CD14-positive monocyte (primary cell): ENCODE measurements around the gene RBM44. TPM values are rescaled to one million over a fixed set of nuclear protein-coding genes. Genes with fewer than 3 reads are reported as not detected.

Experiments used
- DNase-seq, 3 donors: peaks; one replicate each; pipeline ENCODE4 v3.0.0-alpha.2; 2011 to 2022
- H2AFZ ChIP-seq: 2 replicates; pipeline ENCODE4 v1.6.0; 2012; ENCODE audit warnings: mild to moderate bottlenecking, low read depth, low read length, inconsistent platforms; ENCODE audit not compliant: insufficient read depth, poor library complexity, severe bottlenecking
- H3K27ac ChIP-seq, 2 donors: 1 replicate in 1 of 2; 2 replicates in 1 of 2; pipeline ENCODE4 v1.5.1; 2012 to 2013; ENCODE audit warnings: low read length in 2 of 2, control low read depth in 1 of 2, inconsistent platforms in 1 of 2, low read depth in 1 of 2, mild to moderate bottlenecking in 1 of 2
- H3K27me3 ChIP-seq, 2 donors: one replicate each; pipeline versions ENCODE4 v1.6.0 to v1.6.1; 2011 to 2013; ENCODE audit warnings: low read length in 2 of 2; ENCODE audit not compliant: control insufficient read depth in 2 of 2, insufficient read depth in 2 of 2
- H3K36me3 ChIP-seq, 2 donors: replicated peaks in 1 of 2; 1 replicate in 1 of 2; 2 replicates in 1 of 2; pipeline versions ENCODE4 v1.5.1 to v1.6.1; 2012 to 2013; ENCODE audit warnings: low read length in 2 of 2, control low read depth in 1 of 2, inconsistent platforms in 1 of 2, mild to moderate bottlenecking in 1 of 2; ENCODE audit not compliant: insufficient read depth in 2 of 2, control insufficient read depth in 1 of 2
- H3K4me1 ChIP-seq, 2 donors: 1 replicate in 1 of 2; 2 replicates in 1 of 2; pipeline versions ENCODE4 v1.5.1 to v1.6.1; 2012 to 2013; ENCODE audit warnings: low read length in 2 of 2, control low read depth in 1 of 2, inconsistent platforms in 1 of 2, mild to moderate bottlenecking in 1 of 2, moderate library complexity in 1 of 2; ENCODE audit not compliant: insufficient read depth in 2 of 2, control insufficient read depth in 1 of 2
- H3K4me2 ChIP-seq: replicated peaks from 2 replicates; pipeline ENCODE3; 2012; ENCODE audit warnings: low read length, moderate library complexity, mild to moderate bottlenecking; ENCODE audit not compliant: poor library complexity, severe bottlenecking; ENCODE audit errors: extremely low read depth
- H3K4me3 ChIP-seq, 3 experiments: fragments of 200-600 bp in 1 of 3; sonication (generic) in 1 of 3; replicated peaks in 1 of 3; 1 replicate in 2 of 3; 2 replicates in 1 of 3; pipeline ENCODE4 v1.5.1; 2011 to 2013; ENCODE audit warnings: low read length in 3 of 3, mild to moderate bottlenecking in 3 of 3, control low read depth in 2 of 3, low read depth in 2 of 3, inconsistent platforms in 1 of 3, moderate library complexity in 1 of 3
- H3K79me2 ChIP-seq: 2 replicates; pipeline ENCODE4 v1.6.0; 2012; ENCODE audit warnings: mild to moderate bottlenecking, control low read depth, inconsistent platforms, low read length, moderate library complexity; ENCODE audit not compliant: insufficient read depth
- H3K9ac ChIP-seq: 2 replicates; pipeline ENCODE4 v1.6.0; 2017; ENCODE audit warnings: low read length, mild to moderate bottlenecking; ENCODE audit not compliant: insufficient read depth, poor library complexity, severe bottlenecking
- H3K9me3 ChIP-seq, 2 donors: replicated peaks in 1 of 2; 1 replicate in 1 of 2; 2 replicates in 1 of 2; pipeline versions ENCODE4 v1.5.1 to v1.6.1; 2012 to 2013; ENCODE audit warnings: low read length in 2 of 2, control low read depth in 1 of 2; ENCODE audit not compliant: control insufficient read depth in 1 of 2, insufficient read depth in 1 of 2
- H4K20me1 ChIP-seq: 2 replicates; pipeline ENCODE4 v1.6.0; 2012; ENCODE audit warnings: mild to moderate bottlenecking, low read length, control low read depth, moderate library complexity; ENCODE audit not compliant: insufficient read depth
- H3K27ac Mint-ChIP-seq, 7 donors: one replicate each; pipeline ENCODE4 v1.8.0; 2020; ENCODE audit warnings: mild to moderate bottlenecking in 7 of 7, mixed read lengths in 7 of 7, moderate library complexity in 6 of 7, inconsistent platforms in 2 of 7
- H3K27me3 Mint-ChIP-seq, 3 donors: one replicate each; pipeline ENCODE4 v1.8.0; 2021 to 2022; ENCODE audit warnings: low read depth in 3 of 3, mild to moderate bottlenecking in 3 of 3, mixed read lengths in 3 of 3, moderate library complexity in 3 of 3, inconsistent platforms in 1 of 3
- H3K36me3 Mint-ChIP-seq, 2 donors: one replicate each; pipeline ENCODE4 v1.8.0; 2020; ENCODE audit warnings: mixed read lengths in 2 of 2, inconsistent platforms in 1 of 2, mild to moderate bottlenecking in 1 of 2
- H3K4me1 Mint-ChIP-seq: one replicate; pipeline ENCODE4 v1.8.0; 2020; ENCODE audit warnings: mild to moderate bottlenecking, mixed read lengths
- H3K4me3 Mint-ChIP-seq, 2 donors: one replicate each; pipeline ENCODE4 v1.8.0; 2020; ENCODE audit warnings: mild to moderate bottlenecking in 2 of 2, mixed read lengths in 2 of 2, moderate library complexity in 1 of 2
- H3K9me3 Mint-ChIP-seq, 7 donors: one replicate each; pipeline ENCODE4 v1.8.0; 2020 to 2022; ENCODE audit warnings: mixed read lengths in 7 of 7, mild to moderate bottlenecking in 6 of 7, moderate library complexity in 6 of 7, inconsistent platforms in 2 of 7
- CTCF ChIP-seq: fragments of 200-600 bp; IDR thresholded peaks from one replicate; pipeline ENCODE4 v1.8.0; 2022; ENCODE audit warnings: antibody characterized with exemption, mild to moderate bottlenecking
- WGBS: methylation state at CpG from one replicate; pipeline ENCODE4 v1.1.5; 2013; ENCODE audit warnings: missing lambda C conversion rate; ENCODE audit not compliant: insufficient coverage; 5-methylcytosine and 5-hydroxymethylcytosine counted together
- intact Hi-C, 2 donors: fragments of 100-400 bp; cut with micrococcal nuclease; formaldehyde crosslinking; loops; one replicate each; pipeline versions ENCODE4 v1.15.0 to v1.15.1; 2023
- polyA plus RNA-seq, 3 donors: library from polyadenylated mRNA; depleted of rRNA in 1 of 3; unstranded in 2 of 3; stranded (reverse) in 1 of 3; fragments of 300-500 nt in 2 of 3; fragments of >200 nt in 1 of 3; fragmentation: Illumina TruSeq in 2 of 3; gene quantifications; 1 replicate in 2 of 3; 2 replicates in 1 of 3; pipeline ENCODE4 v1.2.3, GENCODE V29; 2012 to 2021

RBM44 gene
- polyA plus RNA-seq, 3 donors = 0.07 to 1.5 TPM; not detected in 1

GRCh38 chr2:237806334-237806733 is 7.8 kb downstream of the RBM44 start:
- H3K27me3 ChIP-seq = peaks cover 0 to 4% of the 10 kb centered on the region in 2 donors
- no peak overlapping the region for H3K27ac ChIP-seq
- no peaks in the 10 kb centered on the region for H3K9me3 ChIP-seq
- no peak for TF ChIP-seq CTCF
- Mint-ChIP-seq H3K4me3 (no peak overlapping the region), H3K9me3 (peaks cover 0 to 7% (median 3%) of the 10 kb centered on the region in 7 donors), H3K27ac (no peak overlapping the region), H3K27me3 (peaks cover 2 to 6% (median 3%) of the 10 kb centered on the region in 3 donors), H3K36me3 (no peaks in the 10 kb centered on the region), H3K4me1 (no peaks in the 10 kb centered on the region)
- intact Hi-C loops = no loop called here
- no peak for DNase-seq
- H3K9ac ChIP-seq = no peak overlapping the region
- H3K4me2 ChIP-seq = no peak overlapping the region
- no peaks in the 10 kb centered on the region for H3K4me1 ChIP-seq
- H2AFZ ChIP-seq = no peak overlapping the region
- 88% methylated on average over 1 of the region's 2 CpGs for WGBS
- no peak overlapping the region for H3K4me3 ChIP-seq
- no peaks in the 10 kb centered on the region for H3K79me2 ChIP-seq
- no peaks in the 10 kb centered on the region for H4K20me1 ChIP-seq
- no peaks in the 10 kb centered on the region for H3K36me3 ChIP-seq

GRCh38 chr2:237815637-237816036 is 17.1 kb downstream of the RBM44 start:
- no peak overlapping the region for H3K4me3 Mint-ChIP-seq
- no peak overlapping the region for H3K27ac Mint-ChIP-seq
- whole genome bisulfite sequencing = no CpG with 5 or more reads among the region's 1 CpG
- no peaks in the 10 kb centered on the region for H3K9me3 ChIP-seq
- no peaks in the 10 kb centered on the region for H3K9me3 Mint-ChIP-seq
- H3K27me3 ChIP-seq = no peaks in the 10 kb centered on the region
- no peak overlapping the region for H2AFZ ChIP-seq
- no peak overlapping the region for H3K27ac ChIP-seq
- H3K36me3 ChIP-seq = no peaks in the 10 kb centered on the region
- no peak overlapping the region for H3K9ac ChIP-seq
- H3K4me2 ChIP-seq = no peak overlapping the region
- no peaks in the 10 kb centered on the region for H3K36me3 Mint-ChIP-seq
- H3K79me2 ChIP-seq = no peaks in the 10 kb centered on the region
- no peak for TF ChIP-seq CTCF
- intact Hi-C loops = no loop called here
- H3K27me3 Mint-ChIP-seq = no peaks in the 10 kb centered on the region
- H4K20me1 ChIP-seq = no peaks in the 10 kb centered on the region
- H3K4me1 Mint-ChIP-seq = peaks cover 10% of the 10 kb centered on the region
- DNase-seq = no peak
- H3K4me3 ChIP-seq = no peak overlapping the region
- H3K4me1 ChIP-seq = peaks cover 0 to 4% of the 10 kb centered on the region in 2 donors
